Measurements from ENCODE around the gene ZNF485.
"Not testable (repeated sequence)": the region's sequence is repeated elsewhere in the genome, so short reads cannot be mapped to it uniquely, and the experiment has no call there.

The ZNF485 gene

GRCh38 chr10:43606323-43607198 is at the start of gene ZNF485:
ZNF485 (plus strand) TSS chr10:43606438; CDS start chr10:43607051, 613 bp downstream.
- DNase-seq = peak; percentile 66

GRCh38 chr10:43557214-43557613 is 49.0 kb upstream of the ZNF485 start:
- no peak for DNase-seq

- DNase-seq = no peak
Measured at GRCh38 chr10:43569681-43570080, 36.6 kb upstream of the ZNF485 start.

GRCh38 chr10:43570971-43571370 is 35.3 kb upstream of the ZNF485 start:
- DNase-seq = no peak

- DNase-seq = peak; percentile 20
Measured at GRCh38 chr10:43573250-43574000, 32.8 kb upstream of the ZNF485 start.

- DNase-seq = peak; percentile 89
Measured at GRCh38 chr10:43574001-43574892, 32.0 kb upstream of the ZNF485 start, which contains the start of gene ZNF239. ZNF239 (minus strand) TSS chr10:43574616; CDS start chr10:43558079, 16,537 bp downstream.

- no peak for DNase-seq
Measured at GRCh38 chr10:43574906-43575305, 31.3 kb upstream of the ZNF485 start.

- DNase-seq = peak; percentile 35
Measured at GRCh38 chr10:43576062-43576461, 30.2 kb upstream of the ZNF485 start.

GRCh38 chr10:43576580-43576979 is 29.7 kb upstream of the ZNF485 start:
- DNase-seq = no peak

- no peak for DNase-seq
Measured at GRCh38 chr10:43584051-43584450, 22.2 kb upstream of the ZNF485 start.

- no peak for DNase-seq
Measured at GRCh38 chr10:43585046-43585445, 21.2 kb upstream of the ZNF485 start.

GRCh38 chr10:43585981-43586729 is 20.1 kb upstream of the ZNF485 start:
- no peak for DNase-seq

GRCh38 chr10:43586730-43587115 is 19.5 kb upstream of the ZNF485 start:
- not testable (repeated sequence) for DNase-seq

GRCh38 chr10:43591303-43591904 is 14.8 kb upstream of the ZNF485 start:
- no peak for DNase-seq

GRCh38 chr10:43594944-43595589 is 11.2 kb upstream of the ZNF485 start:
- peak; percentile 53 for DNase-seq

- peak; percentile 26 for DNase-seq
Measured at GRCh38 chr10:43595739-43596298, 10.4 kb upstream of the ZNF485 start.

- DNase-seq = no peak
Measured at GRCh38 chr10:43596546-43596945, 9.7 kb upstream of the ZNF485 start.

GRCh38 chr10:43598446-43598845 is 7.8 kb upstream of the ZNF485 start:
- DNase-seq = no peak

GRCh38 chr10:43599333-43599732 is 6.9 kb upstream of the ZNF485 start:
- DNase-seq = no peak

- DNase-seq = not testable (repeated sequence)
Measured at GRCh38 chr10:43601576-43601975, 4.7 kb upstream of the ZNF485 start.

- DNase-seq = no peak
Measured at GRCh38 chr10:43605850-43606322, 352 bp upstream of the ZNF485 start.

All from CD4-positive, alpha-beta T cell treated with Interleukin-12 subunit alpha and Interleukin-12 subunit beta, for 1 hour (primary cell).